GM12874 (cell line): ENCODE results near the gene PLEKHA3.

ENCODE experiments used
- CTCF ChIP-seq: IDR thresholded peaks from 2 replicates; pipeline ENCODE4 v1.5.1; 2011; ENCODE audit warnings: low read depth, mild to moderate bottlenecking, control low read depth, low read length, moderate library complexity; ENCODE audit not compliant: insufficient read depth

PLEKHA3 gene

DNA sequence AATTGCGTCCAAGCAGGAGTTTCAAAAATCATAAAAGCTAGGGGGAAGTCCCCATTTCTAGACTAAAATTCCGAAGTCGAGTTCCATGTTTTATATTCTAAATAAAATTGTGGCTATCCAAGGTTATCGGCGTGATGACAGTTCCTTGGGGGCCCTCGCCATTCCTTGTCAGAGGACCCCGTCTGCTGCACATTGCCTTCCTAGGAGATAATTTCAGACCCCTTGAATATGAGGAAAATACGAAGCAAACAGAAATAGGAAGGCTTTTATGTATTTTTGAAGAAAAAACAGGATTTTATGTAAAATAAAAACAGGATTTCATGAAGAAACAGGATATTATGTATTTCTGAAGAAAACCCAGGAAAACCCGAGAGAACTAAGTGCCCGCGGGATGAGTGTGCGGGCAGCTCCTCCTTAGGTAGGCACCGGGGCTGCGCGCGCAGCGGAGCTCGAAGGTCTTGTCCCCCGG is 465 bp upstream of the PLEKHA3 start:
- no peak for TF ChIP-seq CTCF

DNA sequence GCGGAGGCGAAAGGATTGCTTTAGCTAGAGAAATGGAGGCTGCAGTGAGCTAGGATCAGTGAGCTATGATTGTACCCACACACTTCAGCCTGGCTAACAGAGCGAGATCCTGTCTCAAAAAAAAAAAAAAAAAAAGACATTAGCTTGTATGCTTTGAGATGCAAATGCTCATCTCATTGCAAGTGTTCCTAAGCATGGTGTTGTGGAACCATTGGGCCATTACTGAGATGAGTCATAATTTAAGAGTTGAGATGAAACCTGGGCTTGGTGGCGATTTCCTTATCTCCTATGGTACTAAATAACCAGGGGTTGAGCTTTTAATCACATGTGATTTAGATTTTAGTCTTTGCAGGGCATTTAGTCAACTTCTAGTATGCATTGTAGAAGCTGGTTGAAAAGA is 2.2 kb downstream of the PLEKHA3 start:
- no peak for TF ChIP-seq CTCF

DNA sequence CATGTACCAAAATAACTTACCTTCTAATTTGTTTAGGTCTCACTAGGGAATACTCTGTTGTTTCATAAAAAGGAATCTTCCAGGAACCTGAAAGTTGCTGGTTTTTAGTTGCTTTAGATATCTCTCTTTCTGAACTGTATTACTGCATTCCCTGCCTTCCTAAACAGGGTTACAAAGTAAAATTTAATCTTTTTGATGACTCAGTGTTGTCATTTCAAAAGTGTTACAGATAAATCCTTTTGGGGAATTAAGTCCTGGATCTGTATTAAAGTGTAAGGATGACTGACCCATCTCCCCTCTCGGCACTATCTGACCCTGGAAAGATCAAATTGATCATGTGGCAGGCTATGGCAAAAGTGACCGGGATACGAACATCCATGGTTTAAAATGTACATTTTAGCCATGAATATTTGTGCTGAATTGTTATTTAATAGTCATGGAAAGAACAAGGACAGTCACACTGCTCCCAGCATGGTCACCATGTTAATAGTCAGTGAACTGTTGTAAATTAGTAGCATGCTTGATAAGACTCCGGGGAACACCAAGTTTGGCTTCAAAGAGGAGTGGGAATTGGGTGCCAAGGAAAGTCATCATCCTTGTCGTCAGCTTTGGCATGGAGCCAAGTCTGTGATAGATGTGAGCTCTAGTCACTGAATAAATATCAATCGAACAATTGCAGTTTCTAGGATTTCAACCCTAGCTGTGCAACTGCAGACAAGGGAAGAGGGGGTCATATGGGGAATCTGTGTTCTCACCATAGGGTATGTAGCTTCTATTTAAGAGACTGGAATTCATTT is 4.2 kb downstream of the PLEKHA3 start:
- no peak for TF ChIP-seq CTCF

- TF ChIP-seq CTCF = no peak
Measured at GRCh38 chr2:178485356-178485755, 5.1 kb downstream of the PLEKHA3 start.

DNA sequence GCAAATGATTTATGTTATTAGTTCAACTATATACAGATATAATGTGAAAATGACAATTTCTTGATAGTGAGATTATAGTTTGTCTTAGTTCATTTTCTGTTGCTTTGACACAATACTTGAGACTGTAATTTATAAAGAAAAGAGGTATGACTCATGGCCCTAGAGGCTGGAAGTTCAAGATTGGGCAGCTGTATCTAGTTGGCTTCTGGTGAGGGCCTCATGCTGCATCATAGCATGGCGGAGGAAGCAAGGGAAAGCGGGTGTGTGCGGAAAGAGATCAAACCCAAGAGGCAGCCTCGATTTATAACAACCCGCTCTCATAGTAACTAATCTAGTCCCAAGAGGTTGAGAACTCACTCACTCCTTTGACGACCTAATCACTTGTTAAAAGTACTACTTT is 11.4 kb downstream of the PLEKHA3 start:
- TF ChIP-seq CTCF = no peak

DNA sequence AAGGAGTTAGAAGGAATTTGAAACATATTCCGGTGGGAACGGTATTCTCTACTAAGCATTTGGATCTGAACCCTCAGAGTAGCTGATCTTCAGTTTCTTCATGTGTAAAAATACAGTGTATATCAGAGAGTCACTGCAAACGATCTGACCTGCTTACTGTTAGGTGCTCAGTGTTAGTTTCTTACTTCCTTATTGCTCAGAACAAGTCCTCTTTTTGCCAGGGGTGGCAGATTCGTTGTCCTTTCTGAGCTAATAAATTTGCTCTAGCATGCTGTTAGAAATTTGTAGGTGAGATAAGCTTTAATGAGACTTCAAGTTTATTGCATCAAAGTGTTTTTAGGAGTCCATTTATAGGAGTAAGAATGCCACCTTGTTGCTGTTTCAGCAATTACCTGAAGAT is 15.8 kb downstream of the PLEKHA3 start:
- TF ChIP-seq CTCF = no peak

DNA sequence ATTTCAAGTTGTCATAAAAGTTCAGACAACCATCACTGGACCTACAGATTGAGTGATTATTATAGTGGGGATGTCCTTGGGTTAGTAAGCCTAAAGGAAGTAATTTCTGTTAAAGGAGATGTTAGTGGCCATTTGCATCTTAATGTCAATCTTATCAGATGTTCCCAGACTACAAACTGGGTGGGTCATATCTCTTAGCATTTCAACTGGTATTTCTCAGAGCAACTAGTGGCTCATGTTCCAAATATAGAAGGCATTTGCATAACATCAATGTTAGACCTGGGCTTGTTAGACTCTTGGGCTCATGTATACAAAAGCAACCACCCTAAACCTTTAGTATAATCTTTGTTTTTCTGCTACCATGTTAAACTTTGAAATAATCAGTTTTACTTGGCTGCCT is 17.9 kb downstream of the PLEKHA3 start:
- TF ChIP-seq CTCF = no peak

- no peak for TF ChIP-seq CTCF
Measured at GRCh38 chr2:178499640-178500039, 19.4 kb downstream of the PLEKHA3 start.
